ENCODE data around the gene RYR2. TPM values are rescaled to one million over a fixed set of nuclear protein-coding genes. Genes with fewer than 3 reads are reported as not detected.

The RYR2 gene
- total RNA-seq, 1 donor from 2014 or later, result not detected

GRCh38 chr1:237681210-237681609 is 639.2 kb downstream of the RYR2 start:
- Histone ChIP-seq H3K36me3 (ENCODE audit: control insufficient read depth, insufficient read depth, low read length) (no peaks in the 10 kb centered on the region), H3K4me3 (ENCODE audit: low read depth, low read length) (no peak overlapping the region), H3K27me3 (ENCODE audit: control insufficient read depth, insufficient read depth, low read length) (no peaks in the 10 kb centered on the region)
- no peak for DNase-seq (ENCODE audit: low read depth)
- TF ChIP-seq CTCF (IDR thresholded peaks at IDR 0.05; ENCODE audit: insufficient read depth, low read length, poor library complexity, severe bottlenecking), result no peak

- no peak for TF ChIP-seq CTCF (IDR thresholded peaks at IDR 0.05; ENCODE audit: insufficient read depth, low read length, poor library complexity, severe bottlenecking)
- Histone ChIP-seq H3K36me3 (ENCODE audit: control insufficient read depth, insufficient read depth, low read length) (no peaks in the 10 kb centered on the region), H3K27me3 (ENCODE audit: control insufficient read depth, insufficient read depth, low read length) (no peaks in the 10 kb centered on the region), H3K4me3 (ENCODE audit: low read depth, low read length) (no peak overlapping the region)
- no peak for DNase-seq (ENCODE audit: low read depth)
Measured at GRCh38 chr1:237684236-237684635, 642.3 kb downstream of the RYR2 start.

- no peaks in the 10 kb centered on the region for H3K27me3 ChIP-seq (ENCODE audit: control insufficient read depth, insufficient read depth, low read length)
- H3K36me3 ChIP-seq (ENCODE audit: control insufficient read depth, insufficient read depth, low read length), result no peaks in the 10 kb centered on the region
- no peak for TF ChIP-seq CTCF (IDR thresholded peaks at IDR 0.05; ENCODE audit: insufficient read depth, low read length, poor library complexity, severe bottlenecking)
- DNase-seq (ENCODE audit: low read depth), result no peak
- no peak overlapping the region for H3K4me3 ChIP-seq (ENCODE audit: low read depth, low read length)
Measured at GRCh38 chr1:237685551-237685950, 643.6 kb downstream of the RYR2 start.

GRCh38 chr1:237687804-237688203 is 645.8 kb downstream of the RYR2 start:
- TF ChIP-seq CTCF (IDR thresholded peaks at IDR 0.05; ENCODE audit: insufficient read depth, low read length, poor library complexity, severe bottlenecking), result no peak
- no peak overlapping the region for H3K4me3 ChIP-seq (ENCODE audit: low read depth, low read length)
- no peaks in the 10 kb centered on the region for H3K36me3 ChIP-seq (ENCODE audit: control insufficient read depth, insufficient read depth, low read length)
- DNase-seq (ENCODE audit: low read depth), result no peak
- H3K27me3 ChIP-seq (ENCODE audit: control insufficient read depth, insufficient read depth, low read length), result no peaks in the 10 kb centered on the region

- H3K36me3 ChIP-seq (ENCODE audit: control insufficient read depth, insufficient read depth, low read length), result no peaks in the 10 kb centered on the region
- no peak for TF ChIP-seq CTCF (IDR thresholded peaks at IDR 0.05; ENCODE audit: insufficient read depth, low read length, poor library complexity, severe bottlenecking)
- DNase-seq (ENCODE audit: low read depth), result no peak
- no peak overlapping the region for H3K4me3 ChIP-seq (ENCODE audit: low read depth, low read length)
- no peaks in the 10 kb centered on the region for H3K27me3 ChIP-seq (ENCODE audit: control insufficient read depth, insufficient read depth, low read length)
Measured at GRCh38 chr1:237690656-237691055, 648.7 kb downstream of the RYR2 start.

- no peak for TF ChIP-seq CTCF (IDR thresholded peaks at IDR 0.05; ENCODE audit: insufficient read depth, low read length, poor library complexity, severe bottlenecking)
- DNase-seq (ENCODE audit: low read depth), result no peak
- H3K36me3 ChIP-seq (ENCODE audit: control insufficient read depth, insufficient read depth, low read length), result no peaks in the 10 kb centered on the region
- H3K27me3 ChIP-seq (ENCODE audit: control insufficient read depth, insufficient read depth, low read length), result no peaks in the 10 kb centered on the region
- no peak overlapping the region for H3K4me3 ChIP-seq (ENCODE audit: low read depth, low read length)
Measured at GRCh38 chr1:237692255-237692654, 650.3 kb downstream of the RYR2 start.
